Left colon (tissue), 2 donors: ENCODE data around the gene PLPP6. TPM values are rescaled to one million over a fixed set of nuclear protein-coding genes. Genes with fewer than 3 reads are reported as not detected.
A peak's percentile ranks its signal among the peaks of the same experiment; 100 is the strongest.

ENCODE experiments used
- ATAC-seq: fragments of 200-7000 bp; cut with Tn5 transposase; one replicate; pipeline ENCODE4 v1.9.1; 2020; ENCODE audit warnings: mild to moderate bottlenecking, moderate library complexity
- DNase-seq, 2 donors: peaks; one replicate each; pipeline ENCODE4 v3.0.0-alpha.2; 2020
- intact Hi-C, 2 donors: fragments of 100-400 bp; cut with DNase I in 1 of 2; cut with micrococcal nuclease in 1 of 2; formaldehyde crosslinking; loops; one replicate each; pipeline versions ENCODE4 v1.11.2 to v1.14.0; 2022; cut with DNase I, micrococcal nuclease
- total RNA-seq, 2 donors: library from RNA; stranded (reverse); fragmentation: NEBNext Ultra II Directional; extraction: Animal tissue kit (Norgen Biotek cat#: 25700); gene quantifications; one replicate each; pipeline ENCODE4 v1.2.1, GENCODE V29; 2021
- donor health status: DM: no; HTN: no; CAD: no.
- donor health status: DM: yes; HTN: yes; CAD: no.

Gene PLPP6
- total RNA-seq, 2 donors from 2014 or later, result 15.9 to 22.3 TPM

- DNase-seq, result no peak
- no peak for ATAC-seq
- intact Hi-C loops, result loop anchor here in 1 of 2 donors (10.0 kb wide), 1 partner anchor 55 kb away; no protein-coding TSS in a partner anchor
These were observed 18.1 kb downstream of the PLPP6 start for GRCh38 chr9:4680173-4680525.

GRCh38 chr9:4680750-4681149, 18.7 kb downstream of the PLPP6 start:
- ATAC-seq, result no peak
- intact Hi-C loops, result loop anchor here in 1 of 2 donors (10.0 kb wide), 1 partner anchor 54 kb away; no protein-coding TSS in a partner anchor

DNA sequence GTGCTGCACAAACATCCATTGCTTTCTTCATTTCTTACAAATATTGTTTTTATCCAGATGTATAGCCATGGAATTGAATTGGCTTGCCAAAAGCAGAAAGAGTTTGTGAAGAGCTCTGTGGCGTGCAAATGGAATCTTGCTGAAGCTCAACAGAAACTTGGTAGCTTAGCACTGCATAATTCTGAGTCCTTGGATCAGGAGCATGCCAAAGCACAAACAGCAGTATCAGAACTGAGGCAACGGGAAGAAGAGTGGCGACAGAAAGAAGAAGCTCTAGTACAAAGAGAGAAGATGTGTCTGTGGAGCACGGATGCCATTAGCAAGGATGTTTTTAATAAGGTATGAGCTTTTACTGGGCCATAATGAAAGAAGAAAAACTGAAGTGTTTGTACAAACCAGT, 22.7 kb downstream of the PLPP6 start:
- intact Hi-C loops, result loop anchor here in 1 of 2 donors (10.0 kb wide), 1 partner anchor 50 kb away; no protein-coding TSS in a partner anchor
- DNase-seq, result no peak
- ATAC-seq, result no peak

More at GRCh38 chr9:4680750-4681149, 18.7 kb downstream of the PLPP6 start:
- DNase-seq, result no peak

DNA sequence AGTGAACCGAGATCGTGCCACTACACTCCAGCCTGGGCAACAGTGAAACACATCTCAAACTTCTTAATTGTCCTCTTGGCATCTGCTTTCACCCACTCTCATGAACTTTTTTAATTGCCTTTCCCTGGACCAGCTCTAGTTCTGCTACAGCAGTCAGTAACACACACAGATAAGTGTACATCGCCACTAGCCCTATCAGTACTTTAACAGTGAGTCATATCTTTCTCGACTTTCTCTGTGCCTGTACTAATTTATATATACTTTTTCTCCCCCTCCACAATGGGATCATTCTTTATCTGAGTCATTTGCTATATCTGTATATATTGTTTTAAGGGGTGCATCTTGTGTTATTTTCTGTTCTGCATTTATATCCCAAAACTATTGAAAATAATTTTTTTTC, 24.0 kb downstream of the PLPP6 start:
- ATAC-seq, result no peak
- DNase-seq, result no peak
- intact Hi-C loops, result loop anchor here in 1 of 2 donors (10.0 kb wide), 1 partner anchor 49 kb away; no protein-coding TSS in a partner anchor

DNA sequence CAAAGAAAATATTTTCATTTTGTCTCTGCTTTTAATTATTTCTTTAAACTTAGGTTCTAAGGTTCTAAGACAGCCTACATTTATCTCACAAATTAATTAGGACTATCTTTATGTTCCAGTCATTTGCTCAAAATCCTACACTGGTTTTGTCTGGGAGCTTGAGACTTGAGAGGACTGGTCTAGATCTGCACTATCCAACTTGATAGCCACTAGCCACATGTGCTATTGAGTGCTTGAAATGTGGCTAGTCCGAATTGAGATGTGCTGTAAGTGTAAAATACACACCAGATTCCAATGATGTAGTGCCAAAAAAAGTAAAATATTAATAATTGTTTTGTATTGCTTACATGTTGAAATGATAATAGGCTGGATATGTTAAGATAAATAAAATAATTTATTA, 24.5 kb downstream of the PLPP6 start:
- ATAC-seq (no peak), DNase-seq (no peak)
- intact Hi-C loops, result loop anchor here in 1 of 2 donors (10.0 kb wide), 1 partner anchor 48 kb away; no protein-coding TSS in a partner anchor

- DNase-seq (no peak), ATAC-seq (no peak)
- intact Hi-C loops, result loop anchor here in 1 of 2 donors (10.0 kb wide), 1 partner anchor 46 kb away; no protein-coding TSS in a partner anchor
These were observed 26.9 kb downstream of the PLPP6 start for GRCh38 chr9:4689021-4689420.

DNA sequence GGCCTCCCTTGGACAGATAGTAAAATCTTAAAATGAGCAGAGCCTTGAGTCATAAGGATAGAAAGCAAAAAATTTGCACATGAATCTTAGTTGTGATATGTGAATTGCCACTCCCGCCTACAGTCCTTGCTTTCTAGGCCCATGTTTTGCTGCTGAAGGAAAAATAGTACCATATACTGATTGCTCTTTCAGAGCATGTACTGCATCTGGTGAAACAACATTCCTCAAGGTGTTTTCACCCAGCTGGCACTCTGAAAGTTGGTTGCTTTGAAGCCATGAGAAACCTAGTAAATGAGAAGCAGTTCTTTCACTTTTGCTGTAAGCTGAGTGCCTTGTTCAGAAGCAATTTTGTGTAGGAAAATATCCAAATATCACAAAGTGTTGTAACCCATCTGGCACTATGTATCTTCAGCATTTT, 27.6 kb downstream of the PLPP6 start:
- no peak for ATAC-seq
- intact Hi-C loops, result loop anchor here in 1 of 2 donors (10.0 kb wide), 1 partner anchor 45 kb away; no protein-coding TSS in a partner anchor
- no peak for DNase-seq

DNA sequence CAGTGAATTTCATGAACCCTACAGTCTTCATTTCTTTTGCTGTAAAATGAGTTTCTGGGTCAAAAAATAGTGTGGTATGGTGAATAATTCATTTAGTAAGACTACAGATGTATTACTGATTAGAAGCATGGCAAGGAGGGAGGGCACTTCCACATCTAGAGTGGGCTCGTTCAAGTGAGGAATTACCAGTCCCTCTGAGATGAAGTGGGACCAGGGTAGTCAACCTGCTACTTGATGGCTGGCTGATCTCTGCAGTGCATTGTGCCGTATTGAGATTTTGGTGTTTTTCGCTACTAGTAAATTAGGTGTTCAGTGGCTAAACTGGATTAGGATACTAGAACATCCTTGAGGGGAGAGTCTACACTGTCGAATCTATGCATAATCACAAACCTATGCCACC, 28.1 kb downstream of the PLPP6 start:
- no peak for ATAC-seq
- intact Hi-C loops, result no loop called here
- no peak for DNase-seq

DNA sequence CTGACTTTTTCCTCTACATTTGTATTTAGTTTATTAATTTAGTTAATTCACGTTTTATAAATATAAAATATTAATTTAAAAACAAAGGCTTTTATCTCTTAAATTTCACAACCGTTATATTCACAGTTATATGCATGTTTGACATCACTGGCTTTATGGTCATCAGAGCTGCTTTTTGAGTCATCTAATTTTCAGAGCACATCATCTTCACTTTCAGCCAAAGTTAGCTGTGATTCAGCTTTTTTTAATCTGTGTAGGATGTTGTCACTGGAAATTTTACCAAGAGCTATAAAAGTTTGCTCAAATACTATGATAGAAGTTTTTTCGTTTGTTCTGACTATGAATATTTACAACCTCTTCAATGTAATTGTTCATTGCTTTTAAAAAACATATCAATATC, 29.7 kb downstream of the PLPP6 start:
- ATAC-seq (no peak), DNase-seq (no peak)
- intact Hi-C loops, result no loop called here

DNA sequence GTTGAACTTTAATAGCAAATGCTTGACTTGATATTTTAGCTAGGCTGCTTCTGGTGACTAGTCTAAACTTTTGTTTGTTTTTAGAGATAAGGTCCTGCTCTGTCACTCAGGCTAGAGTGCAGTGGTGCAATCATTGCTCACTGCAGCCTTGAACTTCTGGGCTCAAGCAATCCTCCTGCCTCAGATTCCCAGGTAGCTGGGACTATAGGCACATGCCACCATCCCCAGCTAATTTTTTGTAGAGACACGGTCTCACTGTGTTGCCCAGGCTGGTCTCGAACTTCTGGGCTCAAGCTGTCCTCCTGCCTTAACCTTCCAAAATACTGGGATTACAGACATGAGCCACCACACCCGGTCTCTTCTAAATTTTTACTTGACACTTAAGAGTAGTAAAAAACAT, 38.0 kb downstream of the PLPP6 start:
- DNase-seq (no peak), ATAC-seq (peak; percentile 29)
- intact Hi-C loops, result no loop called here

DNA sequence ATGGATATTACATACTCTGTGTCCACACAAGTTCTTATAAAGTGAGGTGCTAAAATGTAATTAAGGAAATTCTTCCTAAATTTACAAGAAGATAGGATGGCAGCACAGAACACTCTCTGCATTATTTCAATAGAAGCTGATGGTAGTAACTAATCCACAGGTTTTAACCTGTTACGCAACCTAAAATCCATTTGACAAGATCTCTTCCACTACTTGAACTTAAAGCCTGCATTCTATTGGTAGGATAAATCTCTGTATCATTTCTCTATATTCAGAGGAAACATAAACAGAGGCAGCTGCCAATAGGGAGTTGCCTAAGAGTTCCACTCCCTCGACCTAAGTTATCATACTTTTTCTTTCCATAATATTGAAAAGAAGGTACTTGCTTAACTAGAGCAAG, 38.8 kb downstream of the PLPP6 start:
- ATAC-seq (no peak), DNase-seq (no peak)
- intact Hi-C loops, result no loop called here

GRCh38 chr9:4701526-4701925, 39.4 kb downstream of the PLPP6 start:
- intact Hi-C loops, result no loop called here
- ATAC-seq (no peak), DNase-seq (no peak)

DNA sequence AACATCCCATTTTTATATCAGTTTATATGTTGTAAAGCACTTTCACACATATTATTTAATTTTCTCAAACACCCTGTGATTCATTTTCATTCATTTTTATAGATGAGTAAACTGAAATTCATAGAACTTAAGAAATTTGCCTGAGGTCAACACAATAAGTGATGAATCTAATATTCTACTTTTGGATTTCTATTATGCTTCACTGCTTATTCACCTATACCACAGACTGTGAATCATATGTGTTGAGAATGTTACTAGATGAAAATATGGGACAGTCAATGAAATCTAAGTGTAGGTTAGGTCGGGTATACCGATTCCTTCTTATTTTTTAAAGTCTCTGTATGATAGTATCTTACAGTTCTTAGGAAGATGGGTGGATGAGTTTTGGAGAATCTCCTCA, 42.0 kb downstream of the PLPP6 start:
- ATAC-seq (no peak), DNase-seq (no peak)
- intact Hi-C loops, result no loop called here

DNA sequence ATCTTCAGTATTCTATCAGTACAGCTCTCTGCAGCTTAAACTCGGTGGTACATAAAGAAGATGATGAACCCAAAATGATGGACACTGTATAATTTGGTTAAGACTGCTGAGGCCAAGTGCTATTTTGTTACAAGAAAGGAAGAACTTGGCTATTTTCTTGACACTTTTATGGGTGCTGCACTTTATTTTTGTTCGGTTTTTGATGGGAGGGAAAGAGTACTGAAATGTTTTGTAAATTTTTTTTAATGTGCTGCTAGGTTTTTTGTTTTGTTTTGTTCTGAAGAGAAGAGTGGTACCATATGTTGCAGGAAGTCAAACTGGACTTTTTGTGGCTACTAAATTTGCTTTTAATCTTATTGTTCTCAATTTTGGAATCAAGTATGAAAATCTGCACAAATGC, 43.9 kb downstream of the PLPP6 start:
- intact Hi-C loops, result no loop called here
- ATAC-seq (no peak), DNase-seq (no peak)

GRCh38 chr9:4706971-4707622, 45.0 kb downstream of the PLPP6 start:
- ATAC-seq (no peak), DNase-seq (no peak)
- intact Hi-C loops, result no loop called here

- intact Hi-C loops, result no loop called here
- ATAC-seq (no peak), DNase-seq (no peak)
These were observed 47.3 kb downstream of the PLPP6 start for GRCh38 chr9:4709380-4709779.

DNA sequence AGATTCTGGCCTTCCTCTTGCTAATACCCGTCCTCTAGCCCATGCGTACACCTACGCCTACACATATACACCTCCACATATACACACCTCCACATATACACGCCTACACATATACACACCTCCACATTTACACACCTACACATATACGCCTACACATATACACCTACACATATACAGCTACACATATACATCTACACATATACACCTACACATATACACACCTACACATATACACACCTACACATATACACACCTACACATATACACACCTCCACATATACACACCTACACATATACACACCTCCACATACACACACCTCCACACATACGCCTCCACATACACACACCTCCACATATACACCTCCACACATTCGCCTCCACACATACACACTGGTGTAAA, 51.8 kb downstream of the PLPP6 start:
- intact Hi-C loops, result no loop called here
- no peak for DNase-seq
- ATAC-seq, result peak; percentile 16

DNA sequence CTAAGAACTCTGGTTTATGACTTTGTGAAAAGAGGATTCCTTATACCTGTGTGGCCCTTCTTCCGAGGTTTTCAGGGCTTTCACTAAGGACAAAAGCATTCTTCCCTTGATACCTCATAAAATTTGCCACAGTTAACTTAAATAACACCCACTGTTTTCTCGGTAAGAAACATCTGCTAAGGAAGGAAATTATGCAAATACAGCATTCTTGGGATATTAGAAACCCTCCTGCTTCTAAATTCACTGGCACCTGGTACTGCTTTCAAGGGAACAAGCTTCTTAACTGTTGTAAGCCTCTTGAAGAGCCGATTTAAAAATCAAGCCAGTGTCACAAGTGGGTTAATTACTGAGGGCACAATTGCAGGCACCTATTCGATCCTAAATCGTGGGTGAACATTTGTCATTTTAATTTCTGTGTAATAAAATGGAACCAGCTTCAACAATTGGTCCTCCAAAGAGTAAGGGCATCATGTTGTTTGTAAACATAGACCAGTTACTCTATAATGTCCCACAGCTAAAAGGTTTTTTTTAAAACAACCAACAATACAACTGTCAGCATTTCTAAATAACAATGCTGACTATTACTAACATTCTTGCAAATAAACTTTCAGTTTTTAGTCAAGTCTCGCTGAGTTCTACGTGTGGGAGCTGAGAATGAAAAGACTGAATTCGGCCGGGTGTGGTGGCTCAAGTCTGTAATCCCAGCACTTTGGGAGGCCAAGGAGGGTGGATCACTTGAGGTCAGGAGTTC, 52.3 kb downstream of the PLPP6 start:
- intact Hi-C loops, result no loop called here
- ATAC-seq, result no peak
- DNase-seq, result no peak
